Mucosa of descending colon (tissue), 3 donors: Measurements from ENCODE around the gene HMGN4. TPM values are rescaled to one million over a fixed set of nuclear protein-coding genes. Genes with fewer than 3 reads are reported as not detected.

Source experiments
- ATAC-seq: fragments of 200-7000 bp; cut with Tn5 transposase; one replicate; pipeline ENCODE4 v1.9.1; 2020; ENCODE audit warnings: mild to moderate bottlenecking, moderate library complexity
- DNase-seq, 3 donors: peaks; one replicate each; pipeline ENCODE4 v3.0.0-alpha.2; 2020
- H3K36me3 ChIP-seq: fragments of 200-600 bp; one replicate; pipeline ENCODE4 v1.8.0; 2021; ENCODE audit warnings: low read depth, mild to moderate bottlenecking
- H3K4me1 ChIP-seq: fragments of 200-600 bp; one replicate; pipeline ENCODE4 v1.8.0; 2021; ENCODE audit warnings: low read depth, mild to moderate bottlenecking
- H3K4me3 ChIP-seq: fragments of 200-600 bp; one replicate; pipeline ENCODE4 v1.8.0; 2021; ENCODE audit warnings: mild to moderate bottlenecking
- H3K9me3 ChIP-seq: fragments of 200-600 bp; one replicate; pipeline ENCODE4 v1.8.0; 2021; ENCODE audit warnings: mild to moderate bottlenecking
- CTCF ChIP-seq: fragments of 200-600 bp; IDR thresholded peaks from one replicate; pipeline ENCODE4 v1.8.0; 2022; ENCODE audit warnings: antibody characterized with exemption, mild to moderate bottlenecking
- intact Hi-C, 2 donors: fragments of 100-400 bp; cut with DNase I in 1 of 2; cut with micrococcal nuclease in 1 of 2; formaldehyde crosslinking; loops; one replicate each; pipeline versions ENCODE4 v1.11.0 to v1.11.1; 2022; cut with DNase I, micrococcal nuclease
- total RNA-seq, 3 donors: library from RNA; stranded (reverse); fragmentation: NEBNext Ultra II Directional in 2 of 3; extraction: Animal tissue kit (Norgen Biotek cat#: 25700) in 2 of 3; gene quantifications; one replicate each; pipeline versions ENCODE4 v1.2.1 to v1.2.4, GENCODE V29; 2021 to 2023
- donor health status: DM: no; HTN: no; CAD: no; lungs with moderate emphysema.
- donor health status: DM: no; HTN: no; CAD: no.
- donor health status: DM: no; HTN: yes; CAD: no.

Gene HMGN4
- total RNA-seq, 3 donors from 2014 or later, result 58.6 to 76.0 (median 68.2) TPM

- H3K4me3 ChIP-seq, result no peak overlapping the region
- H3K4me1 ChIP-seq, result peaks cover 7% of the 10 kb centered on the region
- intact Hi-C loops, result no loop called here
- no peak for TF ChIP-seq CTCF
- H3K36me3 ChIP-seq, result no peaks in the 10 kb centered on the region
- ATAC-seq, result no peak
- H3K9me3 ChIP-seq, result no peaks in the 10 kb centered on the region
- no peak for DNase-seq
These were observed 3.3 kb upstream of the HMGN4 start for GRCh38 chr6:26534681-26535465.

GRCh38 chr6:26536571-26537159 lies 1.5 kb upstream of the HMGN4 start:
- peak in 1 of 3 donors; percentile 53 for DNase-seq
- no peak for TF ChIP-seq CTCF
- Histone ChIP-seq H3K36me3 (no peaks in the 10 kb centered on the region), H3K4me1 (peaks cover 7% of the 10 kb centered on the region), H3K4me3 (peak overlapping the region; percentile 84), H3K9me3 (no peaks in the 10 kb centered on the region)
- intact Hi-C loops, result no loop called here
- no peak for ATAC-seq

DNA sequence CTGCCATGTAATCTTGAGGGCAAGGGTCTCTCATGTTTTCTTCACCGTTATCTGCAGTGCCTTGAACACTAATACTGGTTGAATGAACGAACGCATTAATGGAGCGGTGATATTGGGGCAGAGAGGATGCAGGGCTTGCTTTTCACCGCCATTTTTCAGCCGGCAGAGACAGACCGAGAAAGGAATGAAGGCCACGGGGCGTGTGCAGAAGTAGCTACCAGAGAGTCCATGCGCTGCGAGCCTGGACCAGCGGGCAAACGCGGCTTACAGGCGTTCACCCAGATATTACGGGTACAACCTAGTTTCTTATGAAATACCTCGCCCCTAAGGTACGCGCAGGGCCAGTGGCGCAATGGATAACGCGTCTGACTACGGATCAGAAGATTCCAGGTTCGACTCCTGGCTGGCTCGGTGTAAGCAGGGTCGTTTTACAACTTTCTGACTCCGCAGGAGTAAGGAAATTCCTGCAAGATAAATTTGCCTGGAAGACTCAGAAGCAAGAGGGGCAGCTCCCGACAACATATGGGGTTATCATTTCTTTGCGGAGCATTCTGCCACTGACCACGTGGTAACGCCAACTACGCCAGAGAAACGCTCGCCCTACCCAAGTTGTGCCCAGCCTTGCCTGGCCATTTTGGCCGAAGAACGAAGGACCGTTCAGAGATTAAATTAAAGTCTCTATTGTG lies 863 bp upstream of the HMGN4 start:
- ATAC-seq, result peak; percentile 75
- intact Hi-C loops, result no loop called here
- peak; percentile 87 to 94 (median 92) for DNase-seq
- Histone ChIP-seq H3K4me1 (peaks cover 7% of the 10 kb centered on the region), H3K9me3 (no peaks in the 10 kb centered on the region), H3K36me3 (no peaks in the 10 kb centered on the region), H3K4me3 (peak overlapping the region; percentile 84)
- TF ChIP-seq CTCF, result no peak

GRCh38 chr6:26538572-26538902 lies 371 bp downstream of the HMGN4 start:
- Histone ChIP-seq H3K9me3 (no peaks in the 10 kb centered on the region), H3K4me1 (peaks cover 7% of the 10 kb centered on the region), H3K36me3 (no peaks in the 10 kb centered on the region), H3K4me3 (peak overlapping the region; percentile 84)
- TF ChIP-seq CTCF, result no peak
- intact Hi-C loops, result no loop called here
- ATAC-seq (peak; percentile 7), DNase-seq (no peak)

GRCh38 chr6:26539071-26539615 lies 977 bp downstream of the HMGN4 start:
- no peaks in the 10 kb centered on the region for H3K36me3 ChIP-seq
- intact Hi-C loops, result no loop called here

More at GRCh38 chr6:26539071-26539615, 977 bp downstream of the HMGN4 start:
- peaks cover 7% of the 10 kb centered on the region for H3K4me1 ChIP-seq
- no peaks in the 10 kb centered on the region for H3K9me3 ChIP-seq
- peak overlapping the region; percentile 84 for H3K4me3 ChIP-seq
- TF ChIP-seq CTCF, result no peak
- no peak for ATAC-seq
- no peak for DNase-seq
